ENCODE data around the gene DHRSX.
"Not testable (repeated sequence)": the region's sequence is repeated elsewhere in the genome, so short reads cannot be mapped to it uniquely, and the experiment has no call there.

Gene DHRSX

GRCh38 chrX:2517055-2517454 is 16.3 kb upstream of the DHRSX start:
- DNase-seq = no peak

- no peak for DNase-seq
Measured at GRCh38 chrX:2516623-2517022, 15.8 kb upstream of the DHRSX start.

GRCh38 chrX:2514131-2514530 is 13.4 kb upstream of the DHRSX start:
- DNase-seq = no peak

GRCh38 chrX:2513121-2513664 is 12.4 kb upstream of the DHRSX start:
- no peak for DNase-seq

- DNase-seq = no peak
Measured at GRCh38 chrX:2512501-2512900, 11.7 kb upstream of the DHRSX start.

- no peak for DNase-seq
Measured at GRCh38 chrX:2511326-2511725, 10.6 kb upstream of the DHRSX start.

GRCh38 chrX:2508648-2509335 is 8.0 kb upstream of the DHRSX start:
- DNase-seq = no peak

- no peak for DNase-seq
Measured at GRCh38 chrX:2507904-2508627, 7.3 kb upstream of the DHRSX start.

- no peak for DNase-seq
Measured at GRCh38 chrX:2507196-2507595, 6.4 kb upstream of the DHRSX start.

- not testable (repeated sequence) for DNase-seq
Measured at GRCh38 chrX:2505341-2505740, 4.6 kb upstream of the DHRSX start.

- no peak for DNase-seq
Measured at GRCh38 chrX:2504706-2505332, 4.0 kb upstream of the DHRSX start.

GRCh38 chrX:2503591-2504500 is 3.1 kb upstream of the DHRSX start:
- no peak for DNase-seq

- DNase-seq = no peak
Measured at GRCh38 chrX:2502668-2503519, 2.1 kb upstream of the DHRSX start.

- DNase-seq = no peak
Measured at GRCh38 chrX:2502120-2502667, 1.4 kb upstream of the DHRSX start.

GRCh38 chrX:2501559-2502102 is 855 bp upstream of the DHRSX start:
- DNase-seq = no peak

GRCh38 chrX:2500091-2500802 is 529 bp downstream of the DHRSX start:
- DNase-seq = no peak

GRCh38 chrX:2499507-2499906 is 1.3 kb downstream of the DHRSX start:
- DNase-seq = no peak

GRCh38 chrX:2498781-2499302 is 1.9 kb downstream of the DHRSX start:
- no peak for DNase-seq

- DNase-seq = no peak
Measured at GRCh38 chrX:2497961-2498780, 2.6 kb downstream of the DHRSX start.
